GM18873 (cell line): ENCODE data around the gene SEC14L5.

Source experiments
- ATAC-seq: cut with Tn5 transposase; IDR thresholded peaks from one replicate; pipeline ENCODE4 v1.9.1; 2021; ENCODE audit warnings: mild to moderate bottlenecking, moderate library complexity, moderate number of reproducible peaks; ENCODE audit not compliant: unreplicated experiment, low FRiP score

The SEC14L5 gene

DNA sequence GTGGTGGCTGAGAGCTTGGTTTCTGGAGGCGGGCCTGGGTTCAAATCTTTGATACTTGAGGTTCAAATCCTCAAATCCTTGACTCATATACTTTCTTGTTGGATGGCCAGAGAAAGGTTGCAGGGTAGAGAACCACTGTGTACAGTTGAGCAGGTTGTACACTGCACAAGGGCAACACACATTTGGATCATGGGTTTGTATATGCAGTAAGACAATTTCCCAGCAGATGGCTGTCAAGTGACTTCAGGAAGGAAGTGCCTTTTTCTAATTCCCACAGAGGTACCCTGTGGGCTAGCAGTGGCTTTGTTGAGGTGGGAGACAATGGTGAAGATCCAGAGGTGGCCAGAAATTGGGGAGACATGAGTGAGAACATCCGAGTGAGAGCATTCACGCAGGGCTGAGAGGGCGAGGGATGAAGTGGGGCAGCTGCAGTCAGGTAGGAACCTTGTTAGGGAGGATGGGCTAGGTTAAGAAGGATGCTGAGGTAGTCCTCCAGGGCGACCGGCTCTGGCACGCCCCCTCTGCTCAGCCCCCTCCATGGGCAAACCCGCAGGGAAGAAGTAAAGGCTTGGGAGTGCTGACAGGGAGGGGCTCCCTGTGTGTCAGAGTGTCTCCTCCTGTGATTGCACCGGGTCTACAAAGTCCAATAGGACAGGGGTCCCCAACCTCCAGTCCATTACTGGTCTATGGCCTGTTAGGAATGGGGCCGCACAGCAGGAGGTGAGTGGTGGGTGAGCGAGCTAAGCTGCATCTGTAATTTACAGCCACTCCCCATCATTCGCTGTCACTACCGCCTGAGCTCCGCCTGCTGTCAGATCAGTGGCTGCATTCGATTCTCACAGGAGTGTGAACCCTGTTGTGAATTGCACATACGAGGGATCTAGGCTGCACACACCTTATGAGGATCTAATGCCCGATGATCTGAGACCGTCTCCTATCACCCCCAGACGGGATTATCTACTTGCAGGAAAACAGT, 104.9 kb downstream of the SEC14L5 start:
- ATAC-seq, result no peak

DNA sequence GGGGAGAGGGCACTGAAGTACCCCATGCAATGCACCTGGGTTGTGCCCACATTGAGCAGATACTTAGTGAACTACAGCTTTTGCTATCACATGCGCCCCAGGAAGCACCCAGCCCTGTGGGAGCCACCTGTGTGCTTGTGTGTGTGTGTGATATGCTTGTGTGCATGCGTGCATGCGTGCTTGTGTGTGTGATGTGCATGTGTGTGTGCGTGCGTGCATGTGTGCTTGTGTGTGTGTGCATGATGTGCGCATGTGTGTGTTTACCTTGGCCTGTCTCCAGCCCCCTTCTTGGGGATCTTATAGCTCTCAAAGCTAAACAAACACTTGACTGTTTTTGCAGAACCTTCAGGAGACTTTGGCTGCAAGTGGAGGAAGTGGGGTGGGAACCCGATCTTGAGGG, 106.8 kb downstream of the SEC14L5 start:
- no peak for ATAC-seq

DNA sequence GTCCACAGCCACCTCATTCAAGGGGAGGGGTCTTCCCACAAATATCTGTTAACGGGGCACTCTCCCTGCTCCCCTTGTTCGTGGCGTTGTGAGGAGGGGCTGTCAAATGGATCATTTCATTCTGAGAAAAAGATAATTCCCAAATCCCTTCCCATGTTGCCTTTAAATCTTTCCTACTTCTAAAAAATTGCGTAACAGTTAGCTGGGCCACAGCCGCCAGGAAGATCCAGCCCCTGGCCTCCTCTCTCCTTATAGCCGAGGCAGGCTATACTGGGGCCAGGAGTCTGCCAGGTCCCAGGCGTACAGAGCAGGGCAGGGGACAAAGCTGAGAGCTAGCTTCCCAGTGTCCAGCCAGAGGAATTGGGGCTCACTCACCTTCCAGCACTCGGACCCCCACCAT, 107.2 kb downstream of the SEC14L5 start:
- no peak for ATAC-seq

DNA sequence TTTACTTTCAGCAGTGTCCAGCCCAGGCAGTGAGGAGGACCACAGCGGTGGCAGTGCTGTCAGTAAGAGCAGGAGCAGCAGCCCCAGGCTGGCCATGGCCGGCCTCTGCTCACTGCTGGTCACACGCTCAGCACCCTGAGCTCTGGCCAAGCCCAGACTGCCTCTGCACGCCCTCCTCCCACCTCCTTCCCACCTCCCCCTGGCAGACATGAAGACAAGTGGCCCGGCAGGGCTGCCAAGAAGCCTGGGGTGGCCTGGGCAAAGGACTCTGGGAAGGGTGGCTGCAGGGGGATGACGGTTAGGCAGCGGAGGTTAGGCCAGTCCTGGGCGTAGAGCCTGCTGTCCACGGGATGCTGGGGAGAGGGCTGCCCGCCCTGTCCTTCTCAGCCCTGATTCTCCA, 107.7 kb downstream of the SEC14L5 start, which contains the start of gene C16orf89:
TSS of gene C16orf89 (minus strand) at position 144 of the 400 bp plus-strand sequence. CDS start at position 96, 48 bp downstream.
- no peak for ATAC-seq

DNA sequence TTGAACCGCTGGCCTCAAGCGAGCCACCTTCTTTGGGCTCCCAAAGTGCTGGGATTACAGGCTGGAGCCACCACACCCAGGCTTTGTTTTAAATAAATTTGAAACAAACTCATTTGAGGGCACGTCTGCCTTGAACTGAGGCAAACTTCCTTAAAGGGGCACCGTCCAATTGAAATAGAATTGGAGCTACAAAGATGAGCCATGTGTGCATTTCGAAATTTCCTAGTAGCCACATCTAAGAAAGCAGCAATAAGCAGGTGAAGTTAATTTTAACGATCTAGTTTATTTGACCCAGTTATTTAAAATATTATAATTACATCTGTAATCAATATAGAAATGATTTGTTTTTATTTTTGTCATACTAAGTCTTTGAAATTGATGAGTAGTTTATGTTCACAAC, 108.4 kb downstream of the SEC14L5 start:
- ATAC-seq, result no peak
